ENCODE measurements around the gene SREBF2.
"Not testable (repeated sequence)": the region's sequence is repeated elsewhere in the genome, so short reads cannot be mapped to it uniquely, and the experiment has no call there.

Gene SREBF2

GRCh38 chr22:41821471-41822316, 11.2 kb upstream of the SREBF2 start:
- DNase-seq (ENCODE audit: low read depth) = no peak

GRCh38 chr22:41822317-41823057, 10.4 kb upstream of the SREBF2 start:
- DNase-seq (ENCODE audit: low read depth) = peak; percentile 15

- DNase-seq (ENCODE audit: low read depth) = no peak
These were observed 9.1 kb upstream of the SREBF2 start for GRCh38 chr22:41823797-41824196.

- DNase-seq (ENCODE audit: low read depth) = no peak
These were observed 7.5 kb upstream of the SREBF2 start for GRCh38 chr22:41825376-41825775.

GRCh38 chr22:41826021-41826420, 6.9 kb upstream of the SREBF2 start:
- DNase-seq (ENCODE audit: low read depth) = no peak

GRCh38 chr22:41826430-41827383, 6.2 kb upstream of the SREBF2 start:
- DNase-seq (ENCODE audit: low read depth) = no peak

GRCh38 chr22:41827671-41828070, 5.2 kb upstream of the SREBF2 start:
- no peak for DNase-seq (ENCODE audit: low read depth)

GRCh38 chr22:41828516-41828915, 4.4 kb upstream of the SREBF2 start:
- DNase-seq (ENCODE audit: low read depth) = no peak

- DNase-seq (ENCODE audit: low read depth) = no peak
These were observed 2.7 kb upstream of the SREBF2 start for GRCh38 chr22:41830174-41830573.

- no peak for DNase-seq (ENCODE audit: low read depth)
These were observed 1.5 kb upstream of the SREBF2 start for GRCh38 chr22:41831383-41831782.

- DNase-seq (ENCODE audit: low read depth) = no peak
These were observed 915 bp upstream of the SREBF2 start for GRCh38 chr22:41831828-41832552.

GRCh38 chr22:41833369-41834004, 582 bp downstream of the SREBF2 start:
- peak; percentile 38 for DNase-seq (ENCODE audit: low read depth)

GRCh38 chr22:41834005-41834944, 1.4 kb downstream of the SREBF2 start:
- DNase-seq (ENCODE audit: low read depth) = no peak

GRCh38 chr22:41835462-41835861, 2.6 kb downstream of the SREBF2 start:
- DNase-seq (ENCODE audit: low read depth) = not testable (repeated sequence)

- DNase-seq (ENCODE audit: low read depth) = no peak
These were observed 3.6 kb downstream of the SREBF2 start for GRCh38 chr22:41836551-41836950.

GRCh38 chr22:41838842-41839618, 6.1 kb downstream of the SREBF2 start:
- DNase-seq (ENCODE audit: low read depth) = no peak

- DNase-seq (ENCODE audit: low read depth) = no peak
These were observed 7.3 kb downstream of the SREBF2 start for GRCh38 chr22:41840216-41840615.

GRCh38 chr22:41841085-41841712, 8.3 kb downstream of the SREBF2 start:
- no peak for DNase-seq (ENCODE audit: low read depth)
